C4-2B (cell line): ENCODE measurements around the gene BMI1.
"Not testable (repeated sequence)": the region's sequence is repeated elsewhere in the genome, so short reads cannot be mapped to it uniquely, and the experiment has no call there.

Experiments used
- H3K27ac ChIP-seq: fragments of 450-650 bp; 2 replicates; pipeline ENCODE4 v1.5.1; 2017
- CTCF ChIP-seq: fragments of 450-650 bp; conservative IDR thresholded peaks from 2 replicates; pipeline ENCODE4 v1.5.1; 2017; ENCODE audit warnings: mild to moderate bottlenecking
- ZFX ChIP-seq: fragments of 450-650 bp; IDR thresholded peaks from 2 replicates; pipeline ENCODE4 v1.6.1; 2017

The BMI1 gene

GRCh38 chr10:22301193-22301592 lies 19.7 kb upstream of the BMI1 start:
- TF ChIP-seq CTCF (no peak), ZFX (no peak)
- no peak overlapping the region for H3K27ac ChIP-seq

DNA sequence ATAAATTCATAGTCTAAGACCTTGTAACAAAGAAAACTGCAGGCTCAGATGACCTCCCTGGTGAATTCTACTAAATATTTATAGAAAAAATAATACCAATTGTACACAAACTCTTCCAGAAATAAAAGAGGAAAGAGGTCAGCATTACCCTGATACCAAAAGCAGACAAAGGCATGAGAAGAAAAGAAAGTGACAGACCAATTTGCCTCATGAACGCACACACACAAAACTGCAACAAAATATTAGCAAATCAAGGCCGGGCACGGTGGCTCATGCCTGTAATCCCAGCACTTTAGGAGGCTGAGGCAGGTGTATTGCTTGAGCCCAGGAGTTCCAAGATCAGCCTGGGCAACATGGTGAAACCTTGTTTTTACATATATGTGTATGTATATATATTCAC lies 17.4 kb upstream of the BMI1 start:
- TF ChIP-seq ZFX = no peak
- TF ChIP-seq CTCF = no peak
- H3K27ac ChIP-seq = no peak overlapping the region

DNA sequence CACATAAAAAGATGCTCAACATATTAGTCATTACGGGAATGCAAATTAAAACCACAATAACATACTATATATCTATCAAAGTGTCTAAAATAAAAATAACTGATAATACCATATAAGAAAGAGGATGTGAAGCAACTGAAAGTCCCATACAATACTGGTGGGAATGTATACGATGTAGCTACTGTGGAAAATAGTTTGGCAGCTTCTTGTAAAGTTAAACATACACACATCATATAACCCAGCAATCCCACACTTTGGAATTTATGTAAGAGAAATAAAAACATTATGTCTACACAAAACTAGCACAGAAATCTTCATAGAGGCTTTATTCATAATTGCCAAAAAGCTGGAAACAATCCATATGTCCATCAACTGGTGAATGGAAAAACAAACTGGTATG lies 15.2 kb upstream of the BMI1 start:
- TF ChIP-seq ZFX (no peak), CTCF (no peak)
- H3K27ac ChIP-seq = no peak overlapping the region

- no peak overlapping the region for H3K27ac ChIP-seq
- TF ChIP-seq ZFX (no peak), CTCF (no peak)
Measured at GRCh38 chr10:22308390-22308789, 12.5 kb upstream of the BMI1 start.

DNA sequence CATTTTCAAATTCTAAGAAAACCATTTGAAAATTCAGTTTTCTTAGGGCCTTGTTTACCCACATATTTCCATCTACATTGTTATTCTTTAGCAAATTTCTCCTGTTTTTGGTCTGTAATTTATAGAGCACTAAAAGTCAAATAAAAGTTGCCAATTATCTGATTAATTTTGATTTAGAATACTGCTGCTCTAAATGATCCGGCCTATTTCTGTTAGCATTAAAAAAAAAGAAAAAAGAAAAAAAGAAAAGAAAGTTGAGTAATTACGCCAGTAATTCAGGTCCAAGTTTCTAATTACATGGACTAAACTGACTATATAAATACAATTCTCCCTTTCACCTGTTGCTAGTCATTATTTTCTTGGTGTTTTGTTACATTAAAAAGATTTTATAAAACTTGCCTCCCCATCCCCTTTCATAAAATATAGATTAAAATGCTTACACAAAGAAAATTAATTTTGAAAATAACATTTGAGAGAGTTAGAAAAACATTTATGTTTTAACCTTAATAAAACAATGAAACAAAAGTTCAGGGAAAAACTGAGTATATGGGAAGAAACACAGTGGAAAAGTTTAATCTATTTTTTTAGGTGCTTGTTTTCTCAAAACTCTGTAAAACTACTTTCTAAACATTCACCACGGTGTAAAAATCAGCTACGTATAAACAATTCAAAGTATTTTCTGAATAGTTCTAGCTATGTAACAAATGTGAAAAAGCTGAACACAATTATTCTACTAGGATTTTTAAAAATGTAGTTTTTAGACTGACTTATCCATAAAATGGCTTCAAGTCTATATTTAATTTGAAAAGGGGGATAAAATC lies 11.5 kb upstream of the BMI1 start:
- TF ChIP-seq CTCF (no peak), ZFX (no peak)
- no peak overlapping the region for H3K27ac ChIP-seq

DNA sequence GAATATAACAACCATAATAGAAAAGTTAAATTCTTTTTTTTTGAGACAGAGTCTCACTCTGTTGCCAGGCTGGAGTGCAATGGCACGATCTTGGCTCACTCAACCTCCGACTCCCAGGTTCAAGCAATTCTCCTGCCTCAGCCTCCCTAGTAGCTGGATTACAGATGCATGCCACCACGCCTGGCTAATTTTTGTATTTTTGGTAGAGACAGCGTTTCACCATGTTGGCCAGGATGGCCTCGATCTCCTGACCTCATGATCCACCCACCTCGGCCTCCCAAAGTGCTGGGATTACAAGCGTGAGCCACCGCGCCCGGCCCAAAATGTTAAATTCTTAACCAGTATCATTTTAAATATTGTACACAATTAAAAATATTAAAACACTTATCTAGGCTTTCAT lies 10.9 kb upstream of the BMI1 start:
- not testable (repeated sequence) for H3K27ac ChIP-seq

- TF ChIP-seq CTCF (no peak), ZFX (no peak)
- H3K27ac ChIP-seq = no peak overlapping the region
Measured at GRCh38 chr10:22310928-22311327, 10.0 kb upstream of the BMI1 start.

- TF ChIP-seq ZFX = no peak
- no peak overlapping the region for H3K27ac ChIP-seq
Measured at GRCh38 chr10:22314852-22315251, 6.0 kb upstream of the BMI1 start.
